K562 (cell line): ENCODE results near the gene NR6A1. TPM values are rescaled to one million over a fixed set of nuclear protein-coding genes. Genes with fewer than 3 reads are reported as not detected.

ENCODE experiments used
- ATAC-seq: fragments of 200-7000 bp; cut with Tn5 transposase; 3 replicates; pipeline ENCODE4 v1.9.1; 2020; ENCODE audit warnings: moderate library complexity
- BruUV-seq: library from RNA; stranded (reverse); fragments of 400-500 nt; replicated peaks from 2 replicates; lab custom pipeline; 2021; lab: Mats Ljungman, UMichigan
- CTCF ChIA-PET: fragments of 300-600 bp; formaldehyde crosslinking; extraction: SDS; loops from one replicate; lab custom pipeline; 2021; ENCODE audit warnings: low intra/inter-chr PET ratio; lab: Yijun Ruan, JAX
- POLR2A ChIA-PET: fragments of 300-600, 350-650 bp; sonication (Branson Sonifier 250); formaldehyde crosslinking; extraction: SDS; loops from one replicate; lab custom pipeline; 2021; ENCODE audit warnings: antibody characterized with exemption, inconsistent platforms; lab: Yijun Ruan, JAX
- DNase-seq, 4 experiments: peaks; one replicate each; pipeline versions ENCODE4 v3.0.0 to v3.0.0-alpha.2; 2011 to 2018; ENCODE audit warnings: low spot score in 3 of 4, mixed read lengths in 3 of 4; ENCODE audit errors: extremely low read depth in 1 of 4
- FAIRE-seq: peaks from 2 replicates; lab custom pipeline; 2011; peaks lifted over from hg19 to GRCh38; lab: Jason Lieb, UNC
- H2AFZ ChIP-seq: 2 replicates; pipeline ENCODE4 v1.6.0; 2011; ENCODE audit warnings: low read depth, low read length, control low read depth, inconsistent platforms
- H3K27ac ChIP-seq: fragments of 200-600 bp; 3 replicates; pipeline ENCODE4 v1.8.0; 2011; ENCODE audit warnings: low read depth, mild to moderate bottlenecking, control low read depth, inconsistent platforms, low read length, moderate library complexity, mixed read lengths; ENCODE audit errors: extremely low read depth
- H3K27me3 ChIP-seq, 2 experiments: fragments of 300-600 bp in 1 of 2; 2 replicates in 1 of 2; 3 replicates in 1 of 2; pipeline versions ENCODE4 v1.6.0 to v1.8.0; 2011; ENCODE audit warnings: inconsistent platforms in 2 of 2, low read length in 2 of 2, mild to moderate bottlenecking in 1 of 2, mixed read lengths in 1 of 2, moderate library complexity in 1 of 2; ENCODE audit not compliant: control insufficient read depth in 2 of 2, insufficient read depth in 2 of 2
- H3K36me3 ChIP-seq: fragments of 300-600 bp; 3 replicates; pipeline ENCODE4 v1.8.0; 2011; ENCODE audit warnings: mild to moderate bottlenecking, low read length, inconsistent platforms; ENCODE audit not compliant: control insufficient read depth, insufficient read depth
- H3K4me1 ChIP-seq, 2 experiments: fragments of 200-600 bp in 1 of 2; replicated peaks in 1 of 2; 2 replicates in 1 of 2; 3 replicates in 1 of 2; pipeline versions ENCODE4 v1.5.1 to v1.8.0; 2011; ENCODE audit warnings: inconsistent platforms in 2 of 2, low read length in 2 of 2, mild to moderate bottlenecking in 1 of 2, mixed read lengths in 1 of 2, moderate library complexity in 1 of 2; ENCODE audit not compliant: control insufficient read depth in 2 of 2, insufficient read depth in 2 of 2
- H3K4me2 ChIP-seq: 2 replicates; pipeline ENCODE4 v1.6.1; 2011; ENCODE audit warnings: low read length, control low read depth, inconsistent platforms, mixed read lengths; ENCODE audit not compliant: insufficient read depth
- H3K4me3 ChIP-seq: fragments of 200-600 bp; sonication (generic), shearing (Covaris generic); 2 replicates; pipeline ENCODE4 v1.5.1; 2016; ENCODE audit warnings: control low read depth, inconsistent platforms
- H3K79me2 ChIP-seq: fragments of 200-600 bp; 3 replicates; pipeline ENCODE4 v1.8.0; 2011; ENCODE audit warnings: low read length, inconsistent platforms; ENCODE audit not compliant: control insufficient read depth, insufficient read depth
- H3K9ac ChIP-seq, 2 experiments: 2 replicates each; pipeline versions ENCODE4 v1.6.0 to v1.6.1; 2011; ENCODE audit warnings: low read depth in 2 of 2, low read length in 2 of 2, control low read depth in 1 of 2, inconsistent platforms in 1 of 2, mild to moderate bottlenecking in 1 of 2, mixed read lengths in 1 of 2; ENCODE audit not compliant: insufficient read depth in 1 of 2
- H3K9me1 ChIP-seq: one replicate; pipeline ENCODE4 v1.6.0; 2011; ENCODE audit warnings: inconsistent platforms, mild to moderate bottlenecking, low read length, moderate library complexity; ENCODE audit not compliant: control insufficient read depth, insufficient read depth
- H3K9me3 ChIP-seq: replicated peaks from 2 replicates; pipeline ENCODE4 v1.5.1; 2011; ENCODE audit warnings: low read depth, low read length, inconsistent platforms; ENCODE audit not compliant: control insufficient read depth, insufficient read depth
- H4K20me1 ChIP-seq: replicated peaks from 2 replicates; pipeline ENCODE4 v1.6.1; 2011; ENCODE audit warnings: low read length, inconsistent platforms, mixed read lengths; ENCODE audit not compliant: control insufficient read depth, insufficient read depth
- FOXA1 ChIP-seq: fragments of 450-650 bp; IDR thresholded peaks from 2 replicates; pipeline ENCODE4 v1.6.1; 2016; ENCODE audit warnings: mild to moderate bottlenecking, borderline replicate concordance
- MBD2 ChIP-seq: sonication (generic); IDR thresholded peaks from 2 replicates; pipeline ENCODE4 v1.6.1; 2016; ENCODE audit warnings: low read depth, borderline replicate concordance
- MYBL2 ChIP-seq, 2 experiments: fragments of 450-650 bp in 1 of 2; sonication (generic) in 1 of 2; formaldehyde crosslinking in 1 of 2; IDR thresholded peaks; 2 replicates each; pipeline versions ENCODE4 v1.6.1 to v1.8.1; 2017 to 2022; ENCODE audit warnings: borderline replicate concordance in 1 of 2, inconsistent platforms in 1 of 2, low read depth in 1 of 2, mild to moderate bottlenecking in 1 of 2, missing genetic modification reagents in 1 of 2, moderate library complexity in 1 of 2
- SAFB2 ChIP-seq: fragments of 200-400 bp; formaldehyde crosslinking; IDR thresholded peaks from 2 replicates; pipeline ENCODE4 v1.6.1; 2018; ENCODE audit warnings: borderline replicate concordance, low read length, low read depth, moderate library complexity; ENCODE audit not compliant: severe bottlenecking
- ZBTB1 ChIP-seq: sonication (generic); formaldehyde crosslinking; IDR thresholded peaks from 2 replicates; pipeline ENCODE4 v1.8.1; 2023; ENCODE audit warnings: missing genetic modification reagents, low read depth, mild to moderate bottlenecking, borderline replicate concordance
- ZNF239 ChIP-seq: fragments of 250-450 bp; sonication (Bioruptor Pico); IDR thresholded peaks from 2 replicates; pipeline ENCODE4 v1.4.0; 2020; ENCODE audit warnings: mild to moderate bottlenecking
- ZNF696 ChIP-seq: fragments of 250-450 bp; sonication (Bioruptor Pico); conservative IDR thresholded peaks from 2 replicates; pipeline ENCODE4 v1.4.0; 2020; ENCODE audit warnings: mild to moderate bottlenecking, moderate library complexity
- WGBS: fragments of 100-300 bp; shearing (Covaris generic); methylation state at CpG from one replicate; pipeline ENCODE4 v1.1.6; 2016; ENCODE audit warnings: low coverage, mixed read lengths; ENCODE audit not compliant: insufficient coverage; ENCODE audit errors: missing lambda C conversion rate; 5-methylcytosine and 5-hydroxymethylcytosine counted together
- in situ Hi-C: fragments of 300-500 bp; cut with MboI; formaldehyde crosslinking; loops from 4 replicates; pipeline ENCODE4 v1.15.0; 2018; ENCODE audit warnings: inconsistent platforms, mixed read lengths
- intact Hi-C: fragments of 100-400 bp; cut with micrococcal nuclease; formaldehyde crosslinking; loops from 2 replicates; pipeline ENCODE4 v1.14.2; 2022
- polyA plus RNA-seq, 8 experiments: library from polyadenylated mRNA; depleted of rRNA in 4 of 8; stranded (reverse) in 5 of 8; unstranded in 3 of 8; fragments of >200 nt; fragmentation: Nextera tagmentation in 2 of 8; fragmentation: Illumina TruSeq in 1 of 8; extraction: Ambion mirVana in 2 of 8; extraction: Trizol in 1 of 8; gene quantifications; 2 replicates each; pipeline versions ENCODE4 v1.2.1 to v1.2.3, GENCODE V29; 2011 to 2014; ENCODE audit warnings: inconsistent platforms in 1 of 8, missing spikeins in 1 of 8
- total RNA-seq, 7 experiments: library from RNA; depleted of rRNA in 6 of 7; stranded (reverse); fragments of >200 nt in 6 of 7; fragmentation: Illumina TruSeq in 2 of 7; extraction: Trizol in 2 of 7; gene quantifications; 2 replicates each; pipeline versions ENCODE4 v1.2.1 to v1.2.3, GENCODE V29; 2011 to 2021; ENCODE audit warnings: low replicate concordance in 1 of 7
- TF ChIP-seq, protein P1 (sequence below): fragments of 250-450 bp; sonication (Bioruptor Pico); IDR thresholded peaks from 2 replicates; pipeline ENCODE4 v1.4.0; 2020; ENCODE audit warnings: mild to moderate bottlenecking, moderate library complexity
- TF ChIP-seq, protein P2 (sequence below): fragments of 250-450 bp; sonication (Bioruptor Pico); IDR thresholded peaks from 2 replicates; pipeline ENCODE4 v1.6.1; 2021; ENCODE audit warnings: mild to moderate bottlenecking
- TF ChIP-seq, protein P3 (sequence below): sonication (generic); formaldehyde crosslinking; IDR thresholded peaks from 2 replicates; pipeline ENCODE4 v1.8.0; 2022; ENCODE audit warnings: mild to moderate bottlenecking, missing genetic modification reagents
- TF ChIP-seq, protein P4 (sequence below): sonication (generic); formaldehyde crosslinking; IDR thresholded peaks from 2 replicates; pipeline ENCODE4 v1.8.0; 2023; ENCODE audit warnings: mild to moderate bottlenecking, missing genetic modification reagents
- TF ChIP-seq, protein P5 (sequence below): fragments of 250-450 bp; sonication (Bioruptor Pico); IDR thresholded peaks from 2 replicates; pipeline ENCODE4 v1.8.0; 2021; ENCODE audit warnings: mild to moderate bottlenecking, moderate library complexity

NR6A1 gene
- total and polyA plus RNA-seq, 9 of the 15 experiments (the other 6 are each of a cell fraction or from before 2014, with no cell fraction given), result 9.7 to 55.4 (median 28.3) TPM

DNA sequence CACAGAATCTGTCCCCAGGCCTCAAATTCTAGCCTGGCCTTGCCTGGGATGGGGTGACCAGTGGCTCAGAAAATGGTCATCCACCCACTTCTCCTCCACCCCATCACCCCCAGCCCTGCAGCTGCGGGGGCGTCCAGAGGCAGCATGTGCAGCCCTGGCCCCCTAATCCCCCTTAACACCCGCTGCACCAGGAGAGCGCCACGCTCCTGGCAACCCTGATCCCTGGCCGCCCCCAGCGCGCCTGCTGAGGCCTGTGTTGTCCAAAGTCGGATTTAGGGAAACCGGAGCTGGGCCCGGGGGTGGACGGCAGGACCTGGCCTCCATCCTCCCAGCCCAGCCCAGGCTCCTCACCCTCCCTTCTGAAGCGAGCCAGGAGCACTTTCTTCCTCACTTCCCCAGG lies 285.9 kb downstream of the NR6A1 start:
- Histone ChIP-seq H3K4me3 (no peak overlapping the region), H3K27me3 (peaks cover 33 to 74% of the 10 kb centered on the region in 2 experiments), H3K4me1 (peaks cover 0 to 29% of the 10 kb centered on the region in 2 experiments; a peak in 3 of 5 replicates), H3K9me1 (no peaks in the 10 kb centered on the region), H3K79me2 (no peaks in the 10 kb centered on the region), H3K9ac (no peak overlapping the region), H3K9me3 (no peaks in the 10 kb centered on the region), H2AFZ (no peak overlapping the region), H4K20me1 (peaks cover 21% of the 10 kb centered on the region), H3K36me3 (no peaks in the 10 kb centered on the region), H3K27ac (no peak overlapping the region), H3K4me2 (no peak overlapping the region)
- BruUV-seq, result no TSS peak
- FAIRE-seq, result no peak
- POLR2A ChIA-PET, result interaction anchor here (1.5 kb wide), 1 partner anchor 9 kb away, joined by 4 read pairs; no protein-coding TSS in a partner anchor
- DNase-seq, result no peak
- CTCF ChIA-PET, result no interaction called here
- intact Hi-C loops, result no loop called here
- WGBS, result 0% methylated on average over 7 of the region's 13 CpGs
- in situ Hi-C loops, result no loop called here
- no peak for ATAC-seq
- TF ChIP-seq, protein P1, sequence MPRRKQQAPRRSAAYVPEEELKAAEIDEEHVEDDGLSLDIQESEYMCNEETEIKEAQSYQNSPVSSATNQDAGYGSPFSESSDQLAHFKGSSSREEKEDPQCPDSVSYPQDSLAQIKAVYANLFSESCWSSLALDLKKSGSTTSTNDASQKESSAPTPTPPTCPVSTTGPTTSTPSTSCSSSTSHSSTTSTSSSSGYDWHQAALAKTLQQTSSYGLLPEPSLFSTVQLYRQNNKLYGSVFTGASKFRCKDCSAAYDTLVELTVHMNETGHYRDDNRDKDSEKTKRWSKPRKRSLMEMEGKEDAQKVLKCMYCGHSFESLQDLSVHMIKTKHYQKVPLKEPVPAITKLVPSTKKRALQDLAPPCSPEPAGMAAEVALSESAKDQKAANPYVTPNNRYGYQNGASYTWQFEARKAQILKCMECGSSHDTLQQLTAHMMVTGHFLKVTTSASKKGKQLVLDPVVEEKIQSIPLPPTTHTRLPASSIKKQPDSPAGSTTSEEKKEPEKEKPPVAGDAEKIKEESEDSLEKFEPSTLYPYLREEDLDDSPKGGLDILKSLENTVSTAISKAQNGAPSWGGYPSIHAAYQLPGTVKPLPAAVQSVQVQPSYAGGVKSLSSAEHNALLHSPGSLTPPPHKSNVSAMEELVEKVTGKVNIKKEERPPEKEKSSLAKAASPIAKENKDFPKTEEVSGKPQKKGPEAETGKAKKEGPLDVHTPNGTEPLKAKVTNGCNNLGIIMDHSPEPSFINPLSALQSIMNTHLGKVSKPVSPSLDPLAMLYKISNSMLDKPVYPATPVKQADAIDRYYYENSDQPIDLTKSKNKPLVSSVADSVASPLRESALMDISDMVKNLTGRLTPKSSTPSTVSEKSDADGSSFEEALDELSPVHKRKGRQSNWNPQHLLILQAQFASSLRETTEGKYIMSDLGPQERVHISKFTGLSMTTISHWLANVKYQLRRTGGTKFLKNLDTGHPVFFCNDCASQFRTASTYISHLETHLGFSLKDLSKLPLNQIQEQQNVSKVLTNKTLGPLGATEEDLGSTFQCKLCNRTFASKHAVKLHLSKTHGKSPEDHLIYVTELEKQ, result no peak
- TF ChIP-seq, protein P2, sequence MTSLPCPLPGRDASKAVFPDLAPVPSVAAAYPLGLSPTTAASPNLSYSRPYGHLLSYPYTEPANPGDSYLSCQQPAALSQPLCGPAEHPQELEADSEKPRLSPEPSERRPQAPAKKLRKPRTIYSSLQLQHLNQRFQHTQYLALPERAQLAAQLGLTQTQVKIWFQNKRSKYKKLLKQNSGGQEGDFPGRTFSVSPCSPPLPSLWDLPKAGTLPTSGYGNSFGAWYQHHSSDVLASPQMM, result no peak
- TF ChIP-seq ZNF696 (no peak), ZNF239 (CRISPR knock-in tag) (no peak), MYBL2 (IDR thresholded peaks at IDR 0.05; ENCODE audit: low read depth) (no peak), MYBL2 (CRISPR knock-in tag; IDR thresholded peaks at IDR 0.05; ENCODE audit: borderline replicate concordance) (no peak), FOXA1 (no peak), MBD2 (no peak), SAFB2 (no peak), ZBTB1 (CRISPR knock-in tag) (no peak)
- TF ChIP-seq, protein P3, sequence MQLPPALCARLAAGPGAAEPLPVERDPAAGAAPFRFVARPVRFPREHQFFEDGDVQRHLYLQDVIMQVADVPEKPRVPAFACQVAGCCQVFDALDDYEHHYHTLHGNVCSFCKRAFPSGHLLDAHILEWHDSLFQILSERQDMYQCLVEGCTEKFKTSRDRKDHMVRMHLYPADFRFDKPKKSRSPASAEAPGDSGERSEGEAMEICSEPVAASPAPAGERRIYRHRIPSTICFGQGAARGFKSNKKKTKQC, result no peak
- TF ChIP-seq, protein P4, sequence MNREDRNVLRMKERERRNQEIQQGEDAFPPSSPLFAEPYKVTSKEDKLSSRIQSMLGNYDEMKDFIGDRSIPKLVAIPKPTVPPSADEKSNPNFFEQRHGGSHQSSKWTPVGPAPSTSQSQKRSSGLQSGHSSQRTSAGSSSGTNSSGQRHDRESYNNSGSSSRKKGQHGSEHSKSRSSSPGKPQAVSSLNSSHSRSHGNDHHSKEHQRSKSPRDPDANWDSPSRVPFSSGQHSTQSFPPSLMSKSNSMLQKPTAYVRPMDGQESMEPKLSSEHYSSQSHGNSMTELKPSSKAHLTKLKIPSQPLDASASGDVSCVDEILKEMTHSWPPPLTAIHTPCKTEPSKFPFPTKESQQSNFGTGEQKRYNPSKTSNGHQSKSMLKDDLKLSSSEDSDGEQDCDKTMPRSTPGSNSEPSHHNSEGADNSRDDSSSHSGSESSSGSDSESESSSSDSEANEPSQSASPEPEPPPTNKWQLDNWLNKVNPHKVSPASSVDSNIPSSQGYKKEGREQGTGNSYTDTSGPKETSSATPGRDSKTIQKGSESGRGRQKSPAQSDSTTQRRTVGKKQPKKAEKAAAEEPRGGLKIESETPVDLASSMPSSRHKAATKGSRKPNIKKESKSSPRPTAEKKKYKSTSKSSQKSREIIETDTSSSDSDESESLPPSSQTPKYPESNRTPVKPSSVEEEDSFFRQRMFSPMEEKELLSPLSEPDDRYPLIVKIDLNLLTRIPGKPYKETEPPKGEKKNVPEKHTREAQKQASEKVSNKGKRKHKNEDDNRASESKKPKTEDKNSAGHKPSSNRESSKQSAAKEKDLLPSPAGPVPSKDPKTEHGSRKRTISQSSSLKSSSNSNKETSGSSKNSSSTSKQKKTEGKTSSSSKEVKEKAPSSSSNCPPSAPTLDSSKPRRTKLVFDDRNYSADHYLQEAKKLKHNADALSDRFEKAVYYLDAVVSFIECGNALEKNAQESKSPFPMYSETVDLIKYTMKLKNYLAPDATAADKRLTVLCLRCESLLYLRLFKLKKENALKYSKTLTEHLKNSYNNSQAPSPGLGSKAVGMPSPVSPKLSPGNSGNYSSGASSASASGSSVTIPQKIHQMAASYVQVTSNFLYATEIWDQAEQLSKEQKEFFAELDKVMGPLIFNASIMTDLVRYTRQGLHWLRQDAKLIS (CRISPR knock-in tag), result no peak
- TF ChIP-seq, protein P5, sequence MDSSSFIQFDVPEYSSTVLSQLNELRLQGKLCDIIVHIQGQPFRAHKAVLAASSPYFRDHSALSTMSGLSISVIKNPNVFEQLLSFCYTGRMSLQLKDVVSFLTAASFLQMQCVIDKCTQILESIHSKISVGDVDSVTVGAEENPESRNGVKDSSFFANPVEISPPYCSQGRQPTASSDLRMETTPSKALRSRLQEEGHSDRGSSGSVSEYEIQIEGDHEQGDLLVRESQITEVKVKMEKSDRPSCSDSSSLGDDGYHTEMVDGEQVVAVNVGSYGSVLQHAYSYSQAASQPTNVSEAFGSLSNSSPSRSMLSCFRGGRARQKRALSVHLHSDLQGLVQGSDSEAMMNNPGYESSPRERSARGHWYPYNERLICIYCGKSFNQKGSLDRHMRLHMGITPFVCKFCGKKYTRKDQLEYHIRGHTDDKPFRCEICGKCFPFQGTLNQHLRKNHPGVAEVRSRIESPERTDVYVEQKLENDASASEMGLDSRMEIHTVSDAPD (CRISPR knock-in tag), result no peak
